GM19452 (cell line): Measurements from ENCODE around the gene TNF.

Experiments used
- ATAC-seq: cut with Tn5 transposase; IDR thresholded peaks from one replicate; pipeline ENCODE4 v1.9.1; 2021; ENCODE audit not compliant: unreplicated experiment

Gene TNF

GRCh38 chr6:31624070-31624469, 48.7 kb downstream of the TNF start:
- no peak for ATAC-seq

GRCh38 chr6:31626952-31627351, 51.6 kb downstream of the TNF start:
- no peak for ATAC-seq

GRCh38 chr6:31627690-31628287, 52.4 kb downstream of the TNF start:
- no peak for ATAC-seq
